HG03060 (cell line): ENCODE results near the gene INTS1.

Experiments
- ATAC-seq: cut with Tn5 transposase; IDR thresholded peaks from one replicate; pipeline ENCODE4 v1.9.1; 2021; ENCODE audit warnings: low read depth, moderate number of reproducible peaks; ENCODE audit not compliant: unreplicated experiment

The INTS1 gene

GRCh38 chr7:1503816-1504775 is at the start of gene INTS1:
INTS1 (minus strand) TSS chr7:1504389; CDS start chr7:1503960, 429 bp downstream.
- ATAC-seq: peak; percentile 54

- no peak for ATAC-seq
Observed at GRCh38 chr7:1553512-1554210, 49.5 kb upstream of the INTS1 start.

- ATAC-seq: no peak
Observed at GRCh38 chr7:1552200-1552599, 48.0 kb upstream of the INTS1 start.

- no peak for ATAC-seq
Observed at GRCh38 chr7:1550846-1551155, 46.6 kb upstream of the INTS1 start.

GRCh38 chr7:1550005-1550845 is 46.0 kb upstream of the INTS1 start:
- ATAC-seq: no peak

- no peak for ATAC-seq
Observed at GRCh38 chr7:1549357-1550004, 45.3 kb upstream of the INTS1 start.

GRCh38 chr7:1548944-1549343 is 44.8 kb upstream of the INTS1 start:
- ATAC-seq: no peak

- no peak for ATAC-seq
Observed at GRCh38 chr7:1548438-1548831, 44.2 kb upstream of the INTS1 start.

- no peak for ATAC-seq
Observed at GRCh38 chr7:1547777-1548437, 43.7 kb upstream of the INTS1 start.

GRCh38 chr7:1546909-1547776 is 43.0 kb upstream of the INTS1 start:
- ATAC-seq: no peak

- no peak for ATAC-seq
Observed at GRCh38 chr7:1546274-1546908, 42.2 kb upstream of the INTS1 start.

- no peak for ATAC-seq
Observed at GRCh38 chr7:1545417-1546246, 41.4 kb upstream of the INTS1 start.

GRCh38 chr7:1544896-1545416 is 40.8 kb upstream of the INTS1 start:
- no peak for ATAC-seq

- ATAC-seq: no peak
Observed at GRCh38 chr7:1544178-1544895, 40.1 kb upstream of the INTS1 start.

- no peak for ATAC-seq
Observed at GRCh38 chr7:1543826-1544177, 39.6 kb upstream of the INTS1 start.

GRCh38 chr7:1542841-1543747 is 38.9 kb upstream of the INTS1 start:
- no peak for ATAC-seq
